Measurements from ENCODE around the gene CTTN.

CTTN gene

GRCh38 chr11:70428701-70429427 lies 30.5 kb downstream of the CTTN start:
- no peak for DNase-seq (ENCODE audit: low read depth in 3 of 3, low spot score in 1 of 3)

GRCh38 chr11:70429428-70429705 lies 31.0 kb downstream of the CTTN start:
- no peak for DNase-seq (ENCODE audit: low read depth in 3 of 3, low spot score in 1 of 3)

DNA sequence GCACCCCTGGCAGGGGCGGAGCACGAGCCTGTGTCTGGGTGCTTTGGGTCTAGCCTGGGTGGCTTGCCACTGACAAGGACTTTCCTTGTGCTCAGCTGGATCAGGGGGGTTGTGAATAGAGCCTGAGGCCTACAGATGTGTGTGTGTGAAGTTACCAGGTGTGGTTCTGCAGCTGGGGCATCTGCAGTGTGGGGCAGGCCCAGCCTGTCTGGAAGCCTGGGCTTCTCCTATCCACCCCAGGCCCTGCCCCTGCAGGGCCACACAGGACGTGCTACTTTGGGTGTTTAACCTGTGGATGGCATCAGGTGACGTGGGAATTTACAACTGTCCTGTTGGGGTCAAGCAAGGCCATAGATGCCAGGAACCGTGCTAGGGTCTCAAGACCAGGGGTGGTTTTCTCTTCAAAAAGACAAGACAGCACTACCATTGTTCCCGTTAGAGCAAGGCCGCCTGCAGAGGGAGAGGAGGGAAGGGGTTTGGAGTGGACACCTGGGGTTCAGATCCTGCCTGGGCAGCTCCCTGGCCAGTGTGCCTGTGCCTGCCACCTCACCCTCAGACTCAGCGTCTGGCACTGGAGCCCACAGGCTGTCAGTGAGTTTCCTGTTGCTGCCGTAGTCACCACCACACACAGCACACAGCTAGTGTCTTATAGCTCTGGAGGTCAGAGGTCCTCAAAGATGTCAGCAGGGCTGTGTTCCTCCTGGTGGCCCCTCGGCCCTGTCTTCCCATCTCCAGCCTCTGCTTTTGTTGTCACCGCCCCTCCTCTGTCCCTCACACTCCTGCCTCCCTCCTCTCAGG lies 31.6 kb downstream of the CTTN start:
- no peak for DNase-seq (ENCODE audit: low read depth in 3 of 3, low spot score in 1 of 3)

DNA sequence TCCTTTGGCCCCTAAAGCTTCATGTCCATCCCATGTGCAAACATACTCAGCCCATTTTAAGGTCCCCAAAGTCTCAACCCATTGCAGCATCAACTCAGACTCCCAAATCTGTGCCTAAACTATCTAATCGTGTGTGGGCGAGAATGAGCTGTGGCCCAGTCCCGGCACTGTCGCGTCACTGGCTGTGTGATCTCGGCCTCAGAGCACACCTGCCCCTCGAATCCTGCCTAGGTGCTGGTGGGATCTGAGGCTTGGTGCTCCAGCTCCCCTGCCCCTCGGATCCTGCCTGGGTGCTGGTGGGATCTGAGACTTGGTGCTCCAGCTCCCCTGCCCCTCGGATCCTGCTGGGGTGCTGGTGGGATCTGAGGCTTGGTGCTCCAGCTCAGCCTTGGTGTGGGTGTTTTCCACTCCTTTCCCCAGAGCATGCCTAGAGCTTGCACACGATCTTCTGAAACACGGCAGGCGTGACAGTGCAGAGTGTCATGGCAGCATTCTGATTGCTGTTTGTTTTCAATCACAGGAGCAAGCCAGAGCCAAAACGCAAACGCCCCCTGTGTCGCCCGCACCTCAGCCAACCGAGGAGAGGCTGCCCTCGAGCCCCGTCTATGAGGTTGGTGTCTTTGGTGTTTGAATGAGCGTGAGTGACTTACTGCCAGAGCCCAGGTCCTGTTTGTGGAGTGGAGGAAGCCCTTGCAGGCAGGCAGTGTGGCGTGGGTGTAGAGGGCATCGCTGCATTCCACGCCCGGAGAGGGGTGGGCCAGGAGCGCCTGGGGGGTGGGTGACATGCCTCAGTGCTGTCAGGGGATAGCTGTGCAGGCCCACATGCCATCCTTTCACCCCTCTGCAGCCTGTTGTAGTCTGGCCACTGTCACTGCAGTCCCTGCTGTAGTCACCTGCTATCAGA lies 32.6 kb downstream of the CTTN start:
- DNase-seq (ENCODE audit: low read depth in 3 of 3, low spot score in 1 of 3) = no peak

GRCh38 chr11:70431611-70432010 lies 33.3 kb downstream of the CTTN start:
- no peak for DNase-seq (ENCODE audit: low read depth in 3 of 3, low spot score in 1 of 3)

DNA sequence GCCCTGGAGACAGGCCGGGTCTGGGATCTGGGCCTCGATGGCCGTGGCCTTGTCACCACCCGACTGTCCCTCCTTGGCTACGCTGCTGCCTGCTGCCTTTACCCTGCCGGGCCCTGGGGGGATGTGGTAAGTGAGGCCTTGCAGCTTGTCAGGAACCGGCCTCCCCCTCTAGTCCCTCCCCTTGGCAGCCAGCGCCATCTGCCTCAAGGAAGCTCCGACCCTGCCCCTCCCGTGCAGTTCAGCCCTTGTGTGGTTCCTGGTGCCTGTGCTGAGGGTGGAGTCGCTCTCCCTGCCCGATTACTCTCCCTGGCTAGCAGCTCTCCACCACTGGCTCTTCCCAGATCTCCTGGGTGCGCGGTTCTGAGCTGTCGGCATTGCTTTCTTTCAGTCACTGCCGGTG lies 33.7 kb downstream of the CTTN start:
- DNase-seq (ENCODE audit: low read depth in 3 of 3, low spot score in 1 of 3) = no peak

DNA sequence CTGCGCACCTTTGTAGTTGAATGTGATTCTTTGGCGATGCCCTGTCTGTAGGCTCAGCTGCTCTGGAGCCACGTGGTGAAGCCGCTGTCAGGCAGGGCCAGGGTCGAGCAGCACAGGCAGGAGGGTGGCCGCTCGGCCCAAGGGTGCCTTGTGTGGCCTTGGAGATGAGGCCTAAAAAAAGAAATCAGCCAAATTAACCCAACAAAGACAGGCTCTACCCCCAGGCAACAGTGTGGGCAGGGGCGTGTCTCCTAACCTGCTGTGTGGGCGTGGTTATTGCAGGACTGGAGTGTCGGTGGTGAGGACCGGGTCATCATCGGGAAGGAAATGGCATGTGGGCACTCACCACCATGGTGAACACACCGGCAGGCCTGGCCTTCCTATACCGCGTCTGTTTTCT lies 34.3 kb downstream of the CTTN start:
- DNase-seq (ENCODE audit: low read depth in 3 of 3, low spot score in 1 of 3) = no peak

DNA sequence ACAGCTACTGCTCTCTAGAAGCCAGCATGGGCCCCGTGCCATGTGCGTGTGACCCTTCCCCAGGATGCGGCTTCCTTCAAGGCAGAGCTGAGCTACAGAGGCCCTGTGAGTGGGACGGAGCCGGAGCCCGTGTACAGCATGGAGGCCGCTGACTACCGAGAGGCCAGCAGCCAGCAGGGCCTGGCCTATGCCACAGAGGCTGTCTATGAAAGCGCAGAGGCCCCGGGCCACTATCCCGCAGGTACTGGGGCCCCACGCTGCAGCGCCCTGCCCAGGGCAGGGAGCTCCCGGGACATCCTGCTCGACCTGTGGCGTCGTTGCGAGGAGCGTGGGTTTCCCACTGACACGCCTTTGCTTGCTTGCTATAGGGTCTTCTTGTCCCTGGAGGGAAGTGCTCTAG lies 34.7 kb downstream of the CTTN start:
- no peak for DNase-seq (ENCODE audit: low read depth in 3 of 3, low spot score in 1 of 3)

- DNase-seq (ENCODE audit: low read depth in 3 of 3, low spot score in 1 of 3) = no peak
These were observed 35.2 kb downstream of the CTTN start for GRCh38 chr11:70433526-70433925.

DNA sequence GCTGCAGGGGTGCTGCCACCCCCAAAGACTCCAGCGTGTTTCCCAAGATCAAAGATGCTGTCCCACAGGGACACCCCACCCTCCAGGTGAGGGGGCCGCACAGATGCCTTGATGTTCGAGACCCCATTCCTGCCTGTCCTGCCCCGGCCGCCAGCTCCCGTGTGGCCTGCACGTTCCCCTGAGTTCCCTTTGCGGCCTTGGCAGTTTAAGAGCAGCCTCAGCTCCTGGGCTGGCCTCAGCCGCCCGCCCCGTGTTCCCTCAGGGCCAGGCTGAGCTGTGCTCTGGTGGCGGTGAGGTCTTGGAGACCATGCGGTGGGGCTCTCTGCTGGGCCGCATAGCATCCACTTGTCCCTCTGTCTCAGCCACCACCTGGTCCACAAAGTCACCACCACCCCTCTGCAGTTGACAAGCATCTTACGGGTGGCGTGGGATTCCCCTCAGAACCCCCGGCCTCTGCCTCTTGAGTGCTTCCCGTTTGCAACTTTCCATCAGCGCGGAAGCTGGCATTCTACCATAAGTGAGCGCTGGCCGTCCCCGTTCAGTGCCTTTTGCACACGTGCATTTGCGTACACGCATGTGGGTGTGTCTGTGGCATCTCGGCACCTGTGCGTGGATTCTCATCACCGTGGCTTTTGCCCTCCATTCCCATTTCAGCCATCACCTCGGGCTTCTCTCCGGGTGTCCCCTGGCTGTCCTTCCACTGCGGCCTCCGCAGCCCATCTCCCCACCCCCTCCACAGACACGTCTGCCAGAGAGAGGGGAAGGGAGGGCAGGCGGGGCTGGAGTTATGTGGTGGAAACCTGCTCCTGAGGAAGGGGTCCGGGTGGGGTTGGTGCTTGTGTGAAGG lies 35.9 kb downstream of the CTTN start:
- no peak for DNase-seq (ENCODE audit: low read depth in 3 of 3, low spot score in 1 of 3)

DNA sequence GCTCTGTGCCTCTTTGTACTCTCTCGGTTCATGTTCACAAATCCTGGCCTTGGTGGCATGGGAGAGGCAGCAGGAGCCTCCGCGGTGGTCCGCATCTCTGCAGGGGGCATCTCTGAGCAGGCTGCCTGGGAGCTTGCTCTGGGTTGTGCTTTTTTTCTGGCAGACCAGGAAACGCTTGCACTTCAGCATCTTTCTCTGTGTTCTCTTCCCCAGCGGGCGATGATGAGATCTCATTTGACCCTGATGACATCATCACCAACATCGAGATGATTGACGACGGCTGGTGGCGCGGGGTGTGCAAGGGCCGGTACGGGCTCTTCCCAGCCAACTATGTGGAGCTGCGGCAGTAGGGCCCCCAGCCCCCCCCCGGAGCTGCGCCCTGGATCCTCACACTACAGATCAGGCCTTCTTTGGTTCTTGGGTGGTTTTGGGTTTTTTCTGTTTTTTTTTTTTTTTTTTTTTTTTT lies 36.5 kb downstream of the CTTN start:
- DNase-seq (ENCODE audit: low read depth in 3 of 3, low spot score in 1 of 3) = no peak

DNA sequence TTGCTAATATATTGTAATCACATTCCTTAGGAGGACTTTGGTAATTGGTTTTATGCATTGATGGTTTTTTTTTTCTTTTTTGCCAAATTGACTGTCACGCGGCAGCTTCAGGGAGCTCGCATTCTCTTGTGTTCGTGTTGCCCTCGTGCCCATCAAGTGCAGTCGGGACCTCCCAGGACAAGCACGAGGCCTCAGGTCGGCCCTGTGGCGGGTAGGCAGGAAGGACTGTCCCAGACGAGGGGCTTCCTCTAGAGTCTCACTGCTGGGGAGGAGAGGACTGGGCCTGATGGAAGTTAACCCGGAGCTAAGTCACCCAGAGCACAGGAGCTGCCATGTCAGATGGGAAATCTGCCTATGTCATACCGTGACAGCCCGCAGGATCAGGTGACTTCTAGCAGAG lies 37.0 kb downstream of the CTTN start:
- DNase-seq (ENCODE audit: low read depth in 3 of 3, low spot score in 1 of 3) = no peak

- DNase-seq (ENCODE audit: low read depth in 3 of 3, low spot score in 1 of 3) = no peak
These were observed 37.6 kb downstream of the CTTN start for GRCh38 chr11:70435765-70436500.

DNA sequence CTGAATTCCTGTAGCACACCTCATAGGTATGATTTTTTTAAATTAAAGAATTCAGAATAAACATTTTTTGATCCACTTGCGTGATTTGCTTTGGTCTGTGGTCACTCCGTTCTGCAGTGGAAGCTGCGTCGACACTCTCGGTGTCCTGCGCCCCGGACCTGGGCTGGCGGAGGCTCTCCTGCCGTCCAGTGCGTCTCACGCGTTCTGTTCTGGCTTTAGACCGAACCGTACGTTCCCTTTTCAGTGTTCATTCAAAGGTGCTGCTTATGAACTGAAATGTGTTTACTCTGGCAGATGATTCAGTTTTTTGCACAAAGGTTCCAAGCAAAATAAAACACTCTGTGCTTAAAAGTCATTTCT lies 38.2 kb downstream of the CTTN start:
- no peak for DNase-seq (ENCODE audit: low read depth in 3 of 3, low spot score in 1 of 3)

- DNase-seq (ENCODE audit: low read depth in 3 of 3, low spot score in 1 of 3) = no peak
These were observed 38.9 kb downstream of the CTTN start for GRCh38 chr11:70437111-70437784.

DNA sequence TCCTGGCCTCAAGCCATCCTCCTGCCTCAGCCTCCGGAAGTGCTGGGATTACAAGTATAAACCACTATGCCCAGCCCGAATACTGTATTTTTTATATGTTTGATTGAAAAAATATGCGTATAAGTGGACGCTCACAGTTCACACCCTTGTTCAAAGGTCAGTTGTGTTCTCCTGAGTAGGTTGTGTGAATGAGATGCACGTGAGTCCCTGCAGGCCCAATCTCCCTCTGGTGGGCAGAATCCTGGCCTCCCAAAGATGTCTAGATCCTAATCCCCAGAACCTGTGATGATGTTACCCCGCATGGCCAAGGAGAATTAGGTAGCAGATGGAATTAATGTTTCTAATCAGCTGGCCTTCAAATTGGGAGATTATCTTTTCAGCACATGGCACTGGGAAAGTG lies 41.9 kb downstream of the CTTN start:
- no peak for DNase-seq (ENCODE audit: low read depth in 3 of 3, low spot score in 1 of 3)

DNA sequence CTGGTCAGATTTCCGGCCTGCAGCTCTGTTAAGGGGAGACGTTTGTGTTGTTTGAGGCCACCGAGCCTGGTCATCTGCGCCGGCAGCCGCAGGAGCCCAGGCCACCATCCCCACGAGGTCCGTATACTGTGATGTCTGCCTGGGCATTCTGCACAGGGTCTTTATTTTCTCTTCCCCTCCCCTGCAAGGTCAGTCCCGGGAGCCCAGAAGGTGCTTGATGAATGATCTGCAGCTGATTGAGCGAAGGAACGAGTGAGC lies 45.4 kb downstream of the CTTN start:
- no peak for DNase-seq (ENCODE audit: low read depth in 3 of 3, low spot score in 1 of 3)

- no peak for DNase-seq (ENCODE audit: low read depth in 3 of 3, low spot score in 1 of 3)
These were observed 46.8 kb downstream of the CTTN start for GRCh38 chr11:70445091-70445490.

DNA sequence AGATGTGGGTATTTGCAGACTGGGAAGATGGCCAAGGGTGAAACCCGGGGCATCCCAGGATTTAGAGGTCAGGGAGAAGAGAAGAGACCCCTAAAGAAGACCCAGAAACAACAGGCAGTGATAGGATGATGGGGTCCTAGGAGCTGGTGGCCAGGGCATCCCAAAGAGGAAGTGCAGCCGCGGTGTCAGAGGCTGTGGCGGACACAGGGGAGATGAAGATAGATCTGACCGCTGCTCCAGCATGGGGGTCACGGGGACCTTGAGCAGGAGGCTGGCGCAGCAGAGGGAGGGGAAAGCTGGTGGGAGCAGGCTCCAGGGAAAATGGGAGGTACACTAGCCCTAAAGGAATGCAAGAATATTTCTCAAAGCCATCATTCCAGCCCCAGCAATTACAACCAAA lies 47.3 kb downstream of the CTTN start:
- no peak for DNase-seq (ENCODE audit: low read depth in 3 of 3, low spot score in 1 of 3)

DNA sequence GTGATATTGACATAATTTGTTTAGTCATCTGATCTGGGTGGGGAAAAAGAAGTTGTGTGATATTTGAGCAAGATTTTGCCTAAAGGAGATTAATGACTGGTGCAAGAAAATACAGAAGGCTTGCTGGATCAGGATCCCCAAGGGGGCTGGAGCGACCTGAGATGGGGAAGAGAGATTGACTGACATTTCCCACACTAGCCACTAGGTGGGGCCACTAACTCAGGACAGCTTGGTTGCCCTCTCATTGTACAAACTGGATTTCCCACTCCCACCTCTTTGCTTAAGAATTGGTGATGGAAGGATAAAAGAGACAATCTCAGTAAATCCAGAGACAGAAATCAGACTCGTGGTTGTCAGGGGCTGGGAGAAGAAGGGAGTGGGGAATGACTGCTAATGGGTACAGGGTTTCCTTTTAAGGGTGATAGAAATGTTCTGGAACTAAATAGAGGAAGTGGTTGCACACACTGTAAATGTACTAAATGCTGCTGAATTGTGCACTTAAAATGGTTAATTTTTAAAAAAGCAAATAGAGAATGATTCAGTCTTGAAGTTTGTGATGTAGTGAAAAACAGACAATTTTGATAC lies 50.7 kb downstream of the CTTN start:
- DNase-seq (ENCODE audit: low read depth in 3 of 3, low spot score in 1 of 3) = no peak

Data from stimulated activated CD4-positive, alpha-beta T cell treated with anti-CD3 and anti-CD28 coated beads, TNF-alpha, amount 100 ng/mL, for 1 hour (primary cell).